Heart left ventricle (tissue), 13 donors: ENCODE data around the gene SEMA6A.

Source experiments
- POLR2A ChIP-seq, 2 donors: fragments of 450-650 bp; IDR thresholded peaks; one replicate each; pipeline ENCODE4 v1.6.1; 2017; ENCODE audit warnings: antibody characterized with exemption in 2 of 2, mild to moderate bottlenecking in 2 of 2, moderate library complexity in 2 of 2
- TF ChIP-seq, protein P1 (sequence below), 12 donors: fragments of 200-600 bp; sonication (generic) in 4 of 12; IDR thresholded peaks; one replicate each; pipeline versions ENCODE4 v1.5.0 to v1.8.0; 2018 to 2022; ENCODE audit warnings: antibody characterized with exemption in 12 of 12, mild to moderate bottlenecking in 5 of 12
- donor health status: ischemic (EF 13 %, LVEDD 7.1; RV severe dilation, severe dysfunction).
- donor health status: DM: no; HTN: yes; CAD: no.
- donor health status: DM: no; HTN: no; CAD: no.
- donor health status: ischemic (EF 25% LVEDD 6.9; RV normal size, moderate dysfunction).
- donor health status: ischemic (EF 25% LVEDD 5.7; RV mildly dilated, moderate dysfunction).
- donor health status: ischemic (EF 35%, LVEDD 5.7; RV mildly dilated, moderate dysfunction).
- donor health status: nonischemic (EF 11% LVEDD 7.7; RV severe dilation, severe dysfunction).
- donor health status: DM: yes; HTN: yes; CAD: no.
- donor health status: PGD.
- donor health status: ischemic (EF 29% LVEDD 5.4; RV normal size, mild dysfunction).
- donor health status: nonischemic (EF 23%, LVEDD 6.1; RV moderate dilation, normal function).

DNA sequence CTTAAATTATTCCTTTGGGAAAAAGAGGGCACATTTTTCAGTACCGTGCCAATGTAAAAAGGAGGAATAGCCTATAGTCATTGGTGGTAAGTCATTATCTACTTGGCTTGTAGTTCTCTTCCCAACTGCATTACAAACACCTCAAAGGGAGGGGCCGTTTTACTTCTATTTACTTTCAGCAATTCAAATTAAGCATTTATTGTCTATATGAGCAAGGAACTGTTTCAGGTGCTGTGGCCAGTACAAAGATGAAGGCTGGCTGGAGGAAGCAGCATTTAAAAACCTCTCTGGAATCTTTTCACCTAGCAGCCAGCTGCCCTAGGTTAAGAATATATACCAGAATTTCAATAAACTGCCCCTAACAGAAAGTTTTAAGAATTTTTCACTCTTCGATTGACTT lies 48.9 kb downstream of the SEMA6A start:
- TF ChIP-seq, protein P1, sequence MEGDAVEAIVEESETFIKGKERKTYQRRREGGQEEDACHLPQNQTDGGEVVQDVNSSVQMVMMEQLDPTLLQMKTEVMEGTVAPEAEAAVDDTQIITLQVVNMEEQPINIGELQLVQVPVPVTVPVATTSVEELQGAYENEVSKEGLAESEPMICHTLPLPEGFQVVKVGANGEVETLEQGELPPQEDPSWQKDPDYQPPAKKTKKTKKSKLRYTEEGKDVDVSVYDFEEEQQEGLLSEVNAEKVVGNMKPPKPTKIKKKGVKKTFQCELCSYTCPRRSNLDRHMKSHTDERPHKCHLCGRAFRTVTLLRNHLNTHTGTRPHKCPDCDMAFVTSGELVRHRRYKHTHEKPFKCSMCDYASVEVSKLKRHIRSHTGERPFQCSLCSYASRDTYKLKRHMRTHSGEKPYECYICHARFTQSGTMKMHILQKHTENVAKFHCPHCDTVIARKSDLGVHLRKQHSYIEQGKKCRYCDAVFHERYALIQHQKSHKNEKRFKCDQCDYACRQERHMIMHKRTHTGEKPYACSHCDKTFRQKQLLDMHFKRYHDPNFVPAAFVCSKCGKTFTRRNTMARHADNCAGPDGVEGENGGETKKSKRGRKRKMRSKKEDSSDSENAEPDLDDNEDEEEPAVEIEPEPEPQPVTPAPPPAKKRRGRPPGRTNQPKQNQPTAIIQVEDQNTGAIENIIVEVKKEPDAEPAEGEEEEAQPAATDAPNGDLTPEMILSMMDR (IDR thresholded peaks at IDR 0.05), result no peak
- no peak for TF ChIP-seq POLR2A (IDR thresholded peaks at IDR 0.05)
